AG09319 (cell line): ENCODE data around the gene BCL2L12.

Experiments used
- DNase-seq: peaks from one replicate; pipeline ENCODE4 v3.0.0-alpha.2; 2010; ENCODE audit warnings: low read depth; ENCODE audit errors: extremely low read depth
- TF ChIP-seq, protein P1 (sequence below): IDR thresholded peaks from 2 replicates; pipeline ENCODE4 v1.5.1; 2011; ENCODE audit warnings: low read depth, mild to moderate bottlenecking, inconsistent platforms, low read length, moderate library complexity

The BCL2L12 gene

DNA sequence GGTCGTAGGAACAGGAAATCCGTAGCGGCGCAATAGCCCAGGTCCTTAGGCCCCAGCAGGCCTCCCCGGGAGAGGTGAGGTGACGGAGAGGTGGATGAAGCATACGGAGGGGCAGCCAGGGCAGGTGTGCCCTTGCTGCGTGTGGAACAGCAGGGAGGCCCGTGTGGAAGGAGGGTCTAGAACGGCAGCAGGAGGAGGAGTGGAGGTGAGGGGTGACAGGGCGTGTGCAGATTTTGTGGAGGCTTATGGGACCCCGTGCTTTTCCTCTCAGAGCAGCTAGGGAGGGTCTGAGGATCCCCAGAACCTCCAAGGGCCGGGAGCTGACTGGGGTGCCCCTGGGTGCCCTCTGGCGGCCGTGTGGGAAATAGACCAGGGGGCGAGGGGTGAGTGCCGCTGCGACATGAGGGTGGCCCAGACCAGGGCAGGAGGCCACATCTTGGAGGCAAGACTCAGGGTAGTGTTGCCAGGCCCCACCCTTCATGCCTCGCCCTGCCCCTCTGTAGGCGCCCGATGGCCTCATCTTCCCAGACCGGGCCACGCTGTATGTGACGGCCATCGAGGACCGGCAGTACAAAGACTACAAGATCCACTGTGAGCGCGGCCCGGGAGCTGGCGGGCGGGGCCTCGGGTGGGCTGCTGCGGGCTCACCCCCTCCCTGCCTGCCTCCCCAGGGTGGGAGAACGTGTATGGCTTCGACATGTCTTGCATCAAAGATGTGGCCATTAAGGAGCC is 18.7 kb downstream of the BCL2L12 start:
- DNase-seq = no peak
- TF ChIP-seq, protein P1, sequence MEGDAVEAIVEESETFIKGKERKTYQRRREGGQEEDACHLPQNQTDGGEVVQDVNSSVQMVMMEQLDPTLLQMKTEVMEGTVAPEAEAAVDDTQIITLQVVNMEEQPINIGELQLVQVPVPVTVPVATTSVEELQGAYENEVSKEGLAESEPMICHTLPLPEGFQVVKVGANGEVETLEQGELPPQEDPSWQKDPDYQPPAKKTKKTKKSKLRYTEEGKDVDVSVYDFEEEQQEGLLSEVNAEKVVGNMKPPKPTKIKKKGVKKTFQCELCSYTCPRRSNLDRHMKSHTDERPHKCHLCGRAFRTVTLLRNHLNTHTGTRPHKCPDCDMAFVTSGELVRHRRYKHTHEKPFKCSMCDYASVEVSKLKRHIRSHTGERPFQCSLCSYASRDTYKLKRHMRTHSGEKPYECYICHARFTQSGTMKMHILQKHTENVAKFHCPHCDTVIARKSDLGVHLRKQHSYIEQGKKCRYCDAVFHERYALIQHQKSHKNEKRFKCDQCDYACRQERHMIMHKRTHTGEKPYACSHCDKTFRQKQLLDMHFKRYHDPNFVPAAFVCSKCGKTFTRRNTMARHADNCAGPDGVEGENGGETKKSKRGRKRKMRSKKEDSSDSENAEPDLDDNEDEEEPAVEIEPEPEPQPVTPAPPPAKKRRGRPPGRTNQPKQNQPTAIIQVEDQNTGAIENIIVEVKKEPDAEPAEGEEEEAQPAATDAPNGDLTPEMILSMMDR = peak; percentile 47

DNA sequence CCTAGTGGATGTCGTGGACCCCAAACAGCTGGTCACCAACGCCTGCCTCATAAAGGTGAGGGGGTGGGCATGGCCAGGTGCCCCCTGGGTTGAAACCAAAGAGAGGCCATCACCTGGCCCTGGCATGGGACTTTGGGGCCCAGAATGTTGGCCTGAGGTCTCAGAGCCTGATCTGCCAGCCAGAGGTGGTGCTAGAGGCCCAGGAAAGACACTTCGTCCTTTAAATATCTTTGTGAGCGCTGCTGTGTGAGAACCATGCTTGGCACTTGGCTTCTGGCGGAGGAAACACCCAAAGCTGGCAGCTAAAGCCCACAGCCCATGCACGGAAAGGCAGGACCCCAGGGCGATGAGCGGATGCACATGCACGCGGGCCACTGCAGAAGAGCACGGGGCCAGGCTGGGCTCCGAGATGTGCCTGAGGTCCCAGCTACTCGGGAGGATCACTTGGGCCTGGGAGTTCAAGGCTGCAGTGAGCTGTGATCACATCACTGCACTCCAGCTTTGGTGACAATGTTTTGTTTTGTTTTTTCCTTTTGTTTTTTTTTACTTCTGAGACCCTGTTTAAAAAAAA is 19.3 kb downstream of the BCL2L12 start:
- TF ChIP-seq, protein P1 = no peak
- no peak for DNase-seq

DNA sequence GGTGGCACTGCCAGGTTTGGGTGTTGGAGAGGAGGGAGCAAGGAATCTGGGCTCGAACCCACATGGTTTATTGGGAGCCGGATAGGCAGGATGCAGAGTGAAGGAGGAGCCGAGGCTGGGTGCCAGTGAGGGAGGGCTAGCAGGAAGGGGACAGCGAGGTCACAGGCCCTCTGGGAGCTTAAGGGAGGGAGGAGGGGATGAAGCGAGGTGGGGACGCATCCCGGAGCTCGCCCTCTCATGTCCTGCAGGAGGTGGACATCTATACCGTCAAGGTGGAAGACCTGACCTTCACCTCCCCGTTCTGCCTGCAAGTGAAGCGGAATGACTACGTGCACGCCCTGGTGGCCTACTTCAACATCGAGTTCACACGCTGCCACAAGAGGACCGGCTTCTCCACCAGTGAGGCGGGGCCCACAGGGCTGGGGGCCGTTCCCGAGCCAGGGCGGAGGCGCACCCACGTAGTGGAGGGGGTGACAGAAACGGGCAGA is 20.2 kb downstream of the BCL2L12 start:
- DNase-seq = no peak
- TF ChIP-seq, protein P1 = no peak

DNA sequence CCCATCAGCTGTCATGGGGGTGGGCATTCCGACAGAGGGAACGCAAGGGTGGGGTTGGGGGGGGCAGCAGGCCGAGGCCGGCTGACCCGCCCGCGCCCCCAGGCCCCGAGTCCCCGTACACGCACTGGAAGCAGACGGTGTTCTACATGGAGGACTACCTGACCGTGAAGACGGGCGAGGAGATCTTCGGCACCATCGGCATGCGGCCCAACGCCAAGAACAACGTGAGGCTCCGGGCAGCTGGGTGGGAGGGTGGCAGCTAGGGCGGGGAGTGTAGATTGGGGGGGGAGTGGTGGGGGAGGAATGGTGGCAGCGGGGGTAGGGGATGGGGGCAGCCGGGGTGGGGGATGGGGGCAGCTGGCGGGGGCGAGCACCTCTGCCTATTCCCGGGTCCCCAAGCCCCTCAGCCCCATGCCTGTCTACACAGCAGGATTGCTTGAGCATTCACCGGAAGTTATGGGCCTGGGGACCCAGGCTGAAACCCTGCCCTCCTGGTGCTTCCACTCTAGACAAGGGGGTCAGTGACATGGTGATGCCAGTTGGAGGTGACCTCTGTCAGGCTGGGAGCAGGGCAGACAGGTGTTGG is 20.9 kb downstream of the BCL2L12 start:
- TF ChIP-seq, protein P1 = no peak
- DNase-seq = no peak

DNA sequence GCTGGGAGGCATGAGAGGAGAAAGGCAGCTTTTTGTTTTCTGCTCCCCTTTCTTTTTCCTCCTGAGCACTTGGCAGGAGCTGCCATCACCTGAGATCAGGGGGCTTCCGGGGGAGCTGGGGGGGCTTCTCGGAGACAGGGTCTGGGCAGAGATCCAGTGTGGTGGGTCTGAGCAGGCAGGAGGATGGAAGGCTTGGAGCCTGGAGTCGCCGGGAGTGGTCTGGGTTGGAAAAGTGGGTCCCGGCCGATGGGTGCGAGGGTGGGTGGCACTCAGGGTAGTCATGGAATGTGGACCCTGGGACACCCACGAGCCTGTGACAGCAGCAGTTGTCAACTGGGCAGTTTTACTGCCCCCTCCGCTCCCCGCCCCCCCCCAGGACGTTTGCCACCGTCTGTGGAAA is 21.4 kb downstream of the BCL2L12 start:
- DNase-seq = no peak
- TF ChIP-seq, protein P1 = no peak

DNA sequence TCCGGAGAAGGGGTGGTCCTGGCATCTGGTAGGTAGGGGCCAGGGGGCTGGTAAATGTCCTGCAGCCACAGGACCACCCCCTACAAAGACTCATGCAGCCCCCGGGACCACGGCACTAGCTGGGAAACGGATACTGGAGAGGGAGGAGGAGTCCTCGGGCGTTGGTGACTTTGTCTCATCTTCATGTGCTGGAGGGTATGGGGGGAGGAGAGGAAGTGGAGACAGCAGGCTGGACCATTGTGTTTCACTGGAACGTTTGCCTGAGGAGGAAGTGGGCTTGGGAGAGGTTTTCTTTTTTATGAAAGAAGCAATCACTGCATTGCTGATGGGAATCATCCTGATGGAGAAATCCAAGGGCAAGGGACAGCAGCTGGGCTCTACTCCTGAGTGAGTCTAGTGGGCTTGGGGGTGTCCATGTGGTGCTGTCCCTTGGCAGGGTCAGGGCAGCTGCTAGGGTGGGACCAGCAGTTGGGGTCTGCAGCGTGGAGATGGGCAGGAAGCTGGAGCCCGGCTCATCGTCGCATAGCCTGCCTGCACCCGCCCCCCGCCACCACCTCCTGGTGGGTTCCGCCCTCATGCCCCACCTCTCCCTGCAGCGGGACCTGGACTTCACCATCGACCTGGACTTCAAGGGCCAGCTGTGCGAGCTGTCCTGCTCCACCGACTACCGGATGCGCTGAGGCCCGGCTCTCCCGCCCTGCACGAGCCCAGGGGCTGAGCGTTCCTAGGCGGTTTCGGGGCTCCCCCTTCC is 22.0 kb downstream of the BCL2L12 start:
- DNase-seq = no peak
- TF ChIP-seq, protein P1 = no peak
